ENCODE results near the gene AMACR. TPM values are rescaled to one million over a fixed set of nuclear protein-coding genes. Genes with fewer than 3 reads are reported as not detected.
"Not testable (repeated sequence)": the region's sequence is repeated elsewhere in the genome, so short reads cannot be mapped to it uniquely, and the experiment has no call there.

Gene AMACR
- total and polyA plus RNA-seq, 10 donors: 3.1 to 9.9 (median 8.9) TPM

DNA sequence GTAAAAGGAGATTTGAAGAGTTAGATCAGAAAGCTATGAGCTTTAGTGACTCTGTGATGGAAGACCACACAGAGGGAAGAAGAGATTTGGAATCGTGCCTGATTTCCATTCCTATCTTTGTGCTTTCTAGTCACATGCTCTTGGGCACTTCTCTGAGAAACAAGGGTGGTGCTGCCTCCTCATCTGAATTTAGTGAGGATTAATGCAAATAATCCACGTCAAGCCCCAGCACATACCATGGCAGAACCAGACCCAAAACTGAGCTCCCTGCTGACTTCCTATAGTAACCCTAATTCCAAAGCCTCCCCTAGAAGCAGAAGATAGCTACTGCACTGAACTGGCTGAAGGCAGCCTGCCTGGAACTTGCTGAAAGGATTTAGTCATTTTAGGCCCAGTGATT, 41.0 kb downstream of the AMACR start:
- no peaks in the 10 kb centered on the region for H3K9me3 ChIP-seq
- no peak for DNase-seq
- no peak overlapping the region for H3K4me3 ChIP-seq
- TF ChIP-seq POLR2AphosphoS5 (IDR thresholded peaks at IDR 0.05) (no peak), POLR2A (IDR thresholded peaks at IDR 0.05) (no peak)
- TF ChIP-seq, protein P1, sequence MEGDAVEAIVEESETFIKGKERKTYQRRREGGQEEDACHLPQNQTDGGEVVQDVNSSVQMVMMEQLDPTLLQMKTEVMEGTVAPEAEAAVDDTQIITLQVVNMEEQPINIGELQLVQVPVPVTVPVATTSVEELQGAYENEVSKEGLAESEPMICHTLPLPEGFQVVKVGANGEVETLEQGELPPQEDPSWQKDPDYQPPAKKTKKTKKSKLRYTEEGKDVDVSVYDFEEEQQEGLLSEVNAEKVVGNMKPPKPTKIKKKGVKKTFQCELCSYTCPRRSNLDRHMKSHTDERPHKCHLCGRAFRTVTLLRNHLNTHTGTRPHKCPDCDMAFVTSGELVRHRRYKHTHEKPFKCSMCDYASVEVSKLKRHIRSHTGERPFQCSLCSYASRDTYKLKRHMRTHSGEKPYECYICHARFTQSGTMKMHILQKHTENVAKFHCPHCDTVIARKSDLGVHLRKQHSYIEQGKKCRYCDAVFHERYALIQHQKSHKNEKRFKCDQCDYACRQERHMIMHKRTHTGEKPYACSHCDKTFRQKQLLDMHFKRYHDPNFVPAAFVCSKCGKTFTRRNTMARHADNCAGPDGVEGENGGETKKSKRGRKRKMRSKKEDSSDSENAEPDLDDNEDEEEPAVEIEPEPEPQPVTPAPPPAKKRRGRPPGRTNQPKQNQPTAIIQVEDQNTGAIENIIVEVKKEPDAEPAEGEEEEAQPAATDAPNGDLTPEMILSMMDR (IDR thresholded peaks at IDR 0.05 in 8 of 11, conservative IDR thresholded peaks at IDR 0.05 in 3 of 11): no peak
- H3K4me1 ChIP-seq: no peaks in the 10 kb centered on the region
- no peaks in the 10 kb centered on the region for H3K27me3 ChIP-seq (replicated peaks in 1 of 7)
- 66 to 87% (median 82%) methylated on average over 2 of the region's 2 CpGs for WGBS, 5 donors
- H3K36me3 ChIP-seq: no peaks in the 10 kb centered on the region
- H3K27ac ChIP-seq: no peak overlapping the region
- intact Hi-C loops (cut with DNase I; ENCODE audit: low total_unique reads): no loop called here

- 25 to 41% (median 31%) methylated on average over 2 of the region's 2 CpGs for WGBS, 5 donors
- Histone ChIP-seq H3K4me1 (no peaks in the 10 kb centered on the region), H3K27ac (no peak overlapping the region), H3K4me3 (no peak overlapping the region), H3K27me3 (replicated peaks in 1 of 7) (peaks cover 0 to 4% (median 0%) of the 10 kb centered on the region in 7 donors), H3K9me3 (no peaks in the 10 kb centered on the region), H3K36me3 (no peaks in the 10 kb centered on the region)
- TF ChIP-seq POLR2AphosphoS5 (IDR thresholded peaks at IDR 0.05): no peak
- no peak for TF ChIP-seq POLR2A (IDR thresholded peaks at IDR 0.05)
- DNase-seq: no peak
- intact Hi-C loops (cut with DNase I; ENCODE audit: low total_unique reads): no loop called here
Observed at GRCh38 chr5:33964132-33964700, 43.6 kb downstream of the AMACR start.

DNA sequence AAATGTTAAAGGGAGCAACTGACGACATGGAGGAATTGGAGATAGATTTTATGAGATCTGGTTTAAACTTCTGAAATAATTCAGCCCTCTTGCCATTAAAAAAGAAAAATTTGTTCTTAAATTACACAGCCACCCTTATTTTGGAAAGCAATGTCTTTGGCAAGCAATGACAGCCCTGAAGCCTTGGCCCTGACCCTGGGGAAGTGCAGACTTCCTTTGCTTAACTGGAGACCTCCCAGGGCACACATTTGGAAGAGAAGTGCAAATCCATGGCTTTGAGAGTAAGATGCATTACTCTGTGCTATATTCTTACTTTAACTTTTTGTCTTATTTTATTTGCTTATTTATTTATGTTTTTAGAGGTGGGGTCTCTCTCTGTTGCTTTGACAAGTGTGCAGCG, 49.7 kb downstream of the AMACR start:
- intact Hi-C loops (cut with DNase I; ENCODE audit: low total_unique reads): no loop called here
- H3K27me3 ChIP-seq (replicated peaks in 1 of 7): peaks cover 0 to 6% (median 0%) of the 10 kb centered on the region in 7 donors
- no peak overlapping the region for H3K27ac ChIP-seq
- H3K9me3 ChIP-seq: peaks cover 0 to 18% (median 8%) of the 10 kb centered on the region in 8 donors
- DNase-seq: no peak
- H3K4me1 ChIP-seq: no peaks in the 10 kb centered on the region
- no peak overlapping the region for H3K4me3 ChIP-seq
- 69 to 82% (median 74%) methylated on average over 2 of the region's 2 CpGs for WGBS, 5 donors
- TF ChIP-seq POLR2A (IDR thresholded peaks at IDR 0.05): no peak
- TF ChIP-seq, protein P1 (IDR thresholded peaks at IDR 0.05 in 8 of 11, conservative IDR thresholded peaks at IDR 0.05 in 3 of 11): no peak
- TF ChIP-seq POLR2AphosphoS5 (IDR thresholded peaks at IDR 0.05): no peak
- H3K36me3 ChIP-seq: no peaks in the 10 kb centered on the region

GRCh38 chr5:33957577-33958150, 50.2 kb downstream of the AMACR start:
- Histone ChIP-seq H3K36me3 (no peaks in the 10 kb centered on the region), H3K4me1 (no peaks in the 10 kb centered on the region), H3K4me3 (no peak overlapping the region), H3K27me3 (replicated peaks in 1 of 7) (peaks cover 0 to 6% (median 0%) of the 10 kb centered on the region in 7 donors), H3K27ac (no peak overlapping the region), H3K9me3 (peaks cover 0 to 18% (median 8%) of the 10 kb centered on the region in 8 donors)
- intact Hi-C loops (cut with DNase I; ENCODE audit: low total_unique reads): no loop called here
- no peak for DNase-seq
- WGBS, 5 donors: 74 to 84% (median 81%) methylated on average over 2 of the region's 2 CpGs
- no peak for TF ChIP-seq POLR2AphosphoS5 (IDR thresholded peaks at IDR 0.05)
- TF ChIP-seq POLR2A (IDR thresholded peaks at IDR 0.05): no peak
- TF ChIP-seq, protein P1 (IDR thresholded peaks at IDR 0.05 in 8 of 11, conservative IDR thresholded peaks at IDR 0.05 in 3 of 11): no peak

GRCh38 chr5:33952175-33952574, 55.7 kb downstream of the AMACR start:
- H3K4me3 ChIP-seq; DNase-seq; H3K27me3 ChIP-seq (replicated peaks in 1 of 7); H3K36me3 ChIP-seq; H3K4me1 ChIP-seq; intact Hi-C loops (cut with DNase I; ENCODE audit: low total_unique reads); H3K27ac ChIP-seq: not testable (repeated sequence)
- H3K9me3 ChIP-seq: peaks cover 0 to 18% (median 8%) of the 10 kb centered on the region in 8 donors
- WGBS, 5 donors: 72 to 95% (median 76%) methylated on average over 4 to 5 of the region's 5 CpGs
